CD14-positive monocyte (primary cell): ENCODE data around the gene PTPRN2. TPM values are rescaled to one million over a fixed set of nuclear protein-coding genes. Genes with fewer than 3 reads are reported as not detected.

Experiments
- DNase-seq, 3 donors: peaks; one replicate each; pipeline ENCODE4 v3.0.0-alpha.2; 2011 to 2022
- H2AFZ ChIP-seq: 2 replicates; pipeline ENCODE4 v1.6.0; 2012; ENCODE audit warnings: mild to moderate bottlenecking, low read depth, low read length, inconsistent platforms; ENCODE audit not compliant: insufficient read depth, poor library complexity, severe bottlenecking
- H3K27ac ChIP-seq, 2 donors: 1 replicate in 1 of 2; 2 replicates in 1 of 2; pipeline ENCODE4 v1.5.1; 2012 to 2013; ENCODE audit warnings: low read length in 2 of 2, control low read depth in 1 of 2, inconsistent platforms in 1 of 2, low read depth in 1 of 2, mild to moderate bottlenecking in 1 of 2
- H3K27me3 ChIP-seq, 2 donors: one replicate each; pipeline versions ENCODE4 v1.6.0 to v1.6.1; 2011 to 2013; ENCODE audit warnings: low read length in 2 of 2; ENCODE audit not compliant: control insufficient read depth in 2 of 2, insufficient read depth in 2 of 2
- H3K36me3 ChIP-seq, 2 donors: replicated peaks in 1 of 2; 1 replicate in 1 of 2; 2 replicates in 1 of 2; pipeline versions ENCODE4 v1.5.1 to v1.6.1; 2012 to 2013; ENCODE audit warnings: low read length in 2 of 2, control low read depth in 1 of 2, inconsistent platforms in 1 of 2, mild to moderate bottlenecking in 1 of 2; ENCODE audit not compliant: insufficient read depth in 2 of 2, control insufficient read depth in 1 of 2
- H3K4me1 ChIP-seq, 2 donors: 1 replicate in 1 of 2; 2 replicates in 1 of 2; pipeline versions ENCODE4 v1.5.1 to v1.6.1; 2012 to 2013; ENCODE audit warnings: low read length in 2 of 2, control low read depth in 1 of 2, inconsistent platforms in 1 of 2, mild to moderate bottlenecking in 1 of 2, moderate library complexity in 1 of 2; ENCODE audit not compliant: insufficient read depth in 2 of 2, control insufficient read depth in 1 of 2
- H3K4me2 ChIP-seq: replicated peaks from 2 replicates; pipeline ENCODE3; 2012; ENCODE audit warnings: low read length, moderate library complexity, mild to moderate bottlenecking; ENCODE audit not compliant: poor library complexity, severe bottlenecking; ENCODE audit errors: extremely low read depth
- H3K4me3 ChIP-seq, 3 experiments: fragments of 200-600 bp in 1 of 3; sonication (generic) in 1 of 3; replicated peaks in 1 of 3; 1 replicate in 2 of 3; 2 replicates in 1 of 3; pipeline ENCODE4 v1.5.1; 2011 to 2013; ENCODE audit warnings: low read length in 3 of 3, mild to moderate bottlenecking in 3 of 3, control low read depth in 2 of 3, low read depth in 2 of 3, inconsistent platforms in 1 of 3, moderate library complexity in 1 of 3
- H3K79me2 ChIP-seq: 2 replicates; pipeline ENCODE4 v1.6.0; 2012; ENCODE audit warnings: mild to moderate bottlenecking, control low read depth, inconsistent platforms, low read length, moderate library complexity; ENCODE audit not compliant: insufficient read depth
- H3K9ac ChIP-seq: 2 replicates; pipeline ENCODE4 v1.6.0; 2017; ENCODE audit warnings: low read length, mild to moderate bottlenecking; ENCODE audit not compliant: insufficient read depth, poor library complexity, severe bottlenecking
- H3K9me3 ChIP-seq, 2 donors: replicated peaks in 1 of 2; 1 replicate in 1 of 2; 2 replicates in 1 of 2; pipeline versions ENCODE4 v1.5.1 to v1.6.1; 2012 to 2013; ENCODE audit warnings: low read length in 2 of 2, control low read depth in 1 of 2; ENCODE audit not compliant: control insufficient read depth in 1 of 2, insufficient read depth in 1 of 2
- H4K20me1 ChIP-seq: 2 replicates; pipeline ENCODE4 v1.6.0; 2012; ENCODE audit warnings: mild to moderate bottlenecking, low read length, control low read depth, moderate library complexity; ENCODE audit not compliant: insufficient read depth
- H3K27ac Mint-ChIP-seq, 7 donors: one replicate each; pipeline ENCODE4 v1.8.0; 2020; ENCODE audit warnings: mild to moderate bottlenecking in 7 of 7, mixed read lengths in 7 of 7, moderate library complexity in 6 of 7, inconsistent platforms in 2 of 7
- H3K27me3 Mint-ChIP-seq, 3 donors: one replicate each; pipeline ENCODE4 v1.8.0; 2021 to 2022; ENCODE audit warnings: low read depth in 3 of 3, mild to moderate bottlenecking in 3 of 3, mixed read lengths in 3 of 3, moderate library complexity in 3 of 3, inconsistent platforms in 1 of 3
- H3K36me3 Mint-ChIP-seq, 2 donors: one replicate each; pipeline ENCODE4 v1.8.0; 2020; ENCODE audit warnings: mixed read lengths in 2 of 2, inconsistent platforms in 1 of 2, mild to moderate bottlenecking in 1 of 2
- H3K4me1 Mint-ChIP-seq: one replicate; pipeline ENCODE4 v1.8.0; 2020; ENCODE audit warnings: mild to moderate bottlenecking, mixed read lengths
- H3K4me3 Mint-ChIP-seq, 2 donors: one replicate each; pipeline ENCODE4 v1.8.0; 2020; ENCODE audit warnings: mild to moderate bottlenecking in 2 of 2, mixed read lengths in 2 of 2, moderate library complexity in 1 of 2
- H3K9me3 Mint-ChIP-seq, 7 donors: one replicate each; pipeline ENCODE4 v1.8.0; 2020 to 2022; ENCODE audit warnings: mixed read lengths in 7 of 7, mild to moderate bottlenecking in 6 of 7, moderate library complexity in 6 of 7, inconsistent platforms in 2 of 7
- CTCF ChIP-seq: fragments of 200-600 bp; IDR thresholded peaks from one replicate; pipeline ENCODE4 v1.8.0; 2022; ENCODE audit warnings: antibody characterized with exemption, mild to moderate bottlenecking
- WGBS: methylation state at CpG from one replicate; pipeline ENCODE4 v1.1.5; 2013; ENCODE audit warnings: missing lambda C conversion rate; ENCODE audit not compliant: insufficient coverage; 5-methylcytosine and 5-hydroxymethylcytosine counted together
- intact Hi-C, 2 donors: fragments of 100-400 bp; cut with micrococcal nuclease; formaldehyde crosslinking; loops; one replicate each; pipeline versions ENCODE4 v1.15.0 to v1.15.1; 2023
- polyA plus RNA-seq, 3 donors: library from polyadenylated mRNA; depleted of rRNA in 1 of 3; unstranded in 2 of 3; stranded (reverse) in 1 of 3; fragments of 300-500 nt in 2 of 3; fragments of >200 nt in 1 of 3; fragmentation: Illumina TruSeq in 2 of 3; gene quantifications; 1 replicate in 2 of 3; 2 replicates in 1 of 3; pipeline ENCODE4 v1.2.3, GENCODE V29; 2012 to 2021

The PTPRN2 gene
- polyA plus RNA-seq, 3 donors = 0.25 to 1.4 (median 0.97) TPM

- Histone ChIP-seq H3K4me3 (no peak overlapping the region), H3K9ac (no peak overlapping the region), H2AFZ (no peak overlapping the region), H3K79me2 (no peaks in the 10 kb centered on the region), H3K27me3 (peaks cover 23 to 41% of the 10 kb centered on the region in 2 donors), H3K9me3 (peaks cover 0 to 12% of the 10 kb centered on the region in 2 donors), H3K36me3 (no peaks in the 10 kb centered on the region), H4K20me1 (no peaks in the 10 kb centered on the region), H3K4me1 (no peaks in the 10 kb centered on the region), H3K4me2 (no peak overlapping the region), H3K27ac (no peak overlapping the region)
- Mint-ChIP-seq H3K27me3 (peaks cover 35 to 52% (median 40%) of the 10 kb centered on the region in 3 donors), H3K27ac (no peak overlapping the region), H3K36me3 (no peaks in the 10 kb centered on the region), H3K9me3 (peaks cover 0 to 25% (median 10%) of the 10 kb centered on the region in 7 donors), H3K4me3 (peak overlapping the region in 1 of 2 donors; percentile 63), H3K4me1 (no peaks in the 10 kb centered on the region)
- intact Hi-C loops = no loop called here
- no peak for DNase-seq
- WGBS = 45% methylated on average over 1 of the region's 1 CpG
- no peak for TF ChIP-seq CTCF
Measured at GRCh38 chr7:158589653-158590052, 2.0 kb upstream of the PTPRN2 start.

GRCh38 chr7:158588878-158589442, 1.3 kb upstream of the PTPRN2 start:
- no peak overlapping the region for H3K4me3 ChIP-seq
- intact Hi-C loops = no loop called here
- H3K4me1 ChIP-seq = no peaks in the 10 kb centered on the region
- no peak for TF ChIP-seq CTCF
- H3K27me3 ChIP-seq = peaks cover 26 to 48% of the 10 kb centered on the region in 2 donors
- H3K9ac ChIP-seq = no peak overlapping the region
- 46% methylated on average over 2 of the region's 16 CpGs for WGBS
- peaks cover 0 to 7% of the 10 kb centered on the region in 2 donors for H3K9me3 ChIP-seq
- Mint-ChIP-seq H3K27ac (no peak overlapping the region), H3K27me3 (peaks cover 36 to 59% (median 45%) of the 10 kb centered on the region in 3 donors), H3K9me3 (peaks cover 0 to 25% (median 10%) of the 10 kb centered on the region in 7 donors), H3K36me3 (no peaks in the 10 kb centered on the region), H3K4me3 (peak overlapping the region in 1 of 2 donors; percentile 63), H3K4me1 (no peaks in the 10 kb centered on the region)
- no peaks in the 10 kb centered on the region for H3K79me2 ChIP-seq
- no peak for DNase-seq
- no peaks in the 10 kb centered on the region for H4K20me1 ChIP-seq
- H3K36me3 ChIP-seq = no peaks in the 10 kb centered on the region
- no peak overlapping the region for H2AFZ ChIP-seq
- no peak overlapping the region for H3K4me2 ChIP-seq
- H3K27ac ChIP-seq = no peak overlapping the region
